Epithelial cell of esophagus (primary cell): ENCODE results near the gene JPH4.
"Not testable (repeated sequence)": the region's sequence is repeated elsewhere in the genome, so short reads cannot be mapped to it uniquely, and the experiment has no call there.

Experiments used
- DNase-seq: peaks from one replicate; pipeline ENCODE4 v3.0.0; 2010; ENCODE audit warnings: low read depth
- H3K4me3 ChIP-seq: 2 replicates; pipeline ENCODE4 v1.5.1; 2011; ENCODE audit warnings: mild to moderate bottlenecking, low read length, control low read depth
- TF ChIP-seq, protein P1 (sequence below): IDR thresholded peaks from 2 replicates; pipeline ENCODE4 v1.5.1; 2011; ENCODE audit warnings: low read depth, mild to moderate bottlenecking, low read length, control low read depth, inconsistent platforms; ENCODE audit not compliant: insufficient read depth; ENCODE audit errors: missing control alignments

Gene JPH4

DNA sequence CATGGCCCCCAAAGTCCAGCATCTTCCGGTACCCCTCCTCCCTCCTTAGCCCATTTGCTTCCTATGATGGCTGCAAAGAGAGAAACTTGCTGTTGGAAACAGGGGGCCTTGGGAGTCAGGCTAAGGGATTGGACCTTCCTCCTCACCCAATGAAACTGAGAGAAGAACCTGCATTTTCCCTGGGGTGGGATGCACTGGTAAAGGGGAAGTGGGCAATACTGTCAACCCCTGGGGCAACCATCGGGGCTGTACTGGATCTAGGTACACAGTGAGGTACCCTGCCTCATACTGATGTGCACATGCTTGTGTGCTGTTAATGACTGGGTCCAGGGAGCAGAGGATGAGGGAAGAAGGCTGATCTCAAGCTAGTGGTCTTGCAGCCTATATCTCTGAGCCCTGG, 11.0 kb upstream of the JPH4 start:
- no peak overlapping the region for H3K4me3 ChIP-seq
- TF ChIP-seq, protein P1, sequence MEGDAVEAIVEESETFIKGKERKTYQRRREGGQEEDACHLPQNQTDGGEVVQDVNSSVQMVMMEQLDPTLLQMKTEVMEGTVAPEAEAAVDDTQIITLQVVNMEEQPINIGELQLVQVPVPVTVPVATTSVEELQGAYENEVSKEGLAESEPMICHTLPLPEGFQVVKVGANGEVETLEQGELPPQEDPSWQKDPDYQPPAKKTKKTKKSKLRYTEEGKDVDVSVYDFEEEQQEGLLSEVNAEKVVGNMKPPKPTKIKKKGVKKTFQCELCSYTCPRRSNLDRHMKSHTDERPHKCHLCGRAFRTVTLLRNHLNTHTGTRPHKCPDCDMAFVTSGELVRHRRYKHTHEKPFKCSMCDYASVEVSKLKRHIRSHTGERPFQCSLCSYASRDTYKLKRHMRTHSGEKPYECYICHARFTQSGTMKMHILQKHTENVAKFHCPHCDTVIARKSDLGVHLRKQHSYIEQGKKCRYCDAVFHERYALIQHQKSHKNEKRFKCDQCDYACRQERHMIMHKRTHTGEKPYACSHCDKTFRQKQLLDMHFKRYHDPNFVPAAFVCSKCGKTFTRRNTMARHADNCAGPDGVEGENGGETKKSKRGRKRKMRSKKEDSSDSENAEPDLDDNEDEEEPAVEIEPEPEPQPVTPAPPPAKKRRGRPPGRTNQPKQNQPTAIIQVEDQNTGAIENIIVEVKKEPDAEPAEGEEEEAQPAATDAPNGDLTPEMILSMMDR = no peak
- no peak for DNase-seq

DNA sequence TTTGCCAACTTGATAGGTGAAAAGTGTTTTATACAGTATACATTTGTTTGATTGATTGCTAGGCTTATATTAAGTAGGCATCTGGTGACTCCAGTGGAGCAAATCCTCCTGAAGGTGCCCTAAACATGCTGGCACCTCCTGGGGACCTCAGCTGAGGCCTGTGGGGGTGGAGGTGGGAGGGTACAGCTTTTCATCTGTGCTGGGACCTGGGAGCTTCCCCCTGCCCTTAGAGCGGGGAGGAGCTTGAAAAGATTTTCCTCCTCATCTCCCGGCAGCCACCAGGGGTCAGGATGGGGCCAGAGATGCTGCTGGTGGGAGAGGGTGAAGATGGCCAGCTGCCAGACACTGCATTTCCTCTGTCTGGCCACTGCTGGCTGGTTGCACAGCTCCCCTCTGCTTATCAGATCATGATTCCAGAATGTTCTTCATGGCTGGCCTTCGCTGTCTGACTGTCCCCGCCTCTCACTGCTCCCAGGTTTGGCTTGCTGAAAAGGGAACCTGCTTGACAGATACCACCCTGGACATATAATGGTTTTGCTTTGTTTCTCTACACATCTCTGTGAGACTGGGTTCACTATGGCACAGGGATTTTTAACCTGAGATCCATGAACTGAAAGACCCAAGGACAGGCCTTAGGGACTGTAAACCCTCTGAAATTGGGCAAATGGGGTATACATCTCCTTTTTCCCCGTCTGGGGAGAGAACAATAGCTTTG, 10.5 kb upstream of the JPH4 start:
- H3K4me3 ChIP-seq = no peak overlapping the region
- peak; percentile 81 for DNase-seq
- TF ChIP-seq, protein P1 = peak; percentile 75

DNA sequence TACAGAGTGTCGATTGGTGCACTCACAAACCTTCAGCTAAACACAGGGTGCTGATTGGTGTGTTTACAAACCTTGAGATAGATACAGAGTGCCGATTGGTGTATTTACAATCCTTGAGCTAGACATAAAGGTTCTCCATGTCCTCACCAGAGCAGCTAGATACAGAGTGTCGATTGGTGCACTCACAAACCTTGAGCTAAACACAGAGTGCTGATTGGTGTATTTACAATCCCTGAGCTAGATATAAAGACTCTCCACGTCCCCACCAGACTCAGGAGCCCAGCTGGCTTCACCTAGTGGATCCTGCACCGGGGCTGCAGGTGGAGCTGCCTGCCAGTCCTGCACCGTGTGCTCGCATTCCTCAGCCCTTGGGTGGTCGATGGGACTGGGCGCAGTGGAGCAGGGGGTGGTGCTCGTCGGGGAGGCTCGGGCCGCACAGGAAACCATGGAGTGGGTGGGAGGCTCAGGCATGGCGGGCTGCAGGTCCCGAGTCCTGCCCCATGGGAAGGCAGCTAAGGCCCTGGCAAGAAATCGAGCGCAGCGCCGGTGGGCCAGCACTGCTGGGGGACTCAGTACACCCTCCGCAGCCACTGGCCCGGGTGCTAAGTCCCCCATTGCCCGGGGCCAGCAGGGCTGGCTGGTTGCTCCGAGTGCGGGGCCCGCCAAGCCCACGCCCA, 6.1 kb upstream of the JPH4 start:
- not testable (repeated sequence) for H3K4me3 ChIP-seq, DNase-seq

DNA sequence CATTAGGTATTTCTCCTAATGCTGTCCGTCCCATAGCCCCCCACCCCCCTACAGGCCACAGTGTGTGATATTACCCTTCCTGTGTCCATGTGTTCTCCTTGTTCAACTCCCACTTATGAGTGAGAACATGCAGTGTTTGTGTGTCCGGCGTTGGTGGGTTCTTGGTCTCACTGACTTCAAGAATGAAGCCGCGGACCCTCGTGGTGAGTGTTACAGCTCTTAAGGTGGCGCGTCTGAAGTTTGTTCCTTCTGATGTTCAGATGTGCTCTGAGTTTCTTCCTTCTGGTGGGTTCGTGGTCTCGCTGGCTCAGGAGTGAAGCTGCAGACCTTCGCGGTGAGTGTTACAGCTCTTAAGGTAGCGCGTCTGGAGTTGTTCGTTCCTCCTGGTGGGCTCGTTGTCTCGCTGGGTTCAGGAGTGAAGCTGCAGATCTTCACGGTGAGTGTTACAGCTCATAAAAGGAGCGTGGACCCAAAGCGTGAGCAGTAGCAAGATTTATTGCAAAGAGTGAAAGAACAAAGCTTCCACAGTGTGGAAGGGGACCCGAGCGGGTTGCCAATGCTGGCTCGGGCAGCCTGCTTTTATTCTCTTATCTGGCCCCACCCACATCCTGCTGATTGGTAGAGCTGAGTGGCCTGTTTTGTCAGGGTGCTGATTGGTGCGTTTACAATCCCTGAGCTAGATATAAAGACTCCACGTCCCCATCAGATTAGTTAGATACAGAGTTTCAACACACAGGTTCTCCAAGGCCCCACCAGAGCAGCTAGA, 5.4 kb upstream of the JPH4 start:
- not testable (repeated sequence) for H3K4me3 ChIP-seq, DNase-seq

DNA sequence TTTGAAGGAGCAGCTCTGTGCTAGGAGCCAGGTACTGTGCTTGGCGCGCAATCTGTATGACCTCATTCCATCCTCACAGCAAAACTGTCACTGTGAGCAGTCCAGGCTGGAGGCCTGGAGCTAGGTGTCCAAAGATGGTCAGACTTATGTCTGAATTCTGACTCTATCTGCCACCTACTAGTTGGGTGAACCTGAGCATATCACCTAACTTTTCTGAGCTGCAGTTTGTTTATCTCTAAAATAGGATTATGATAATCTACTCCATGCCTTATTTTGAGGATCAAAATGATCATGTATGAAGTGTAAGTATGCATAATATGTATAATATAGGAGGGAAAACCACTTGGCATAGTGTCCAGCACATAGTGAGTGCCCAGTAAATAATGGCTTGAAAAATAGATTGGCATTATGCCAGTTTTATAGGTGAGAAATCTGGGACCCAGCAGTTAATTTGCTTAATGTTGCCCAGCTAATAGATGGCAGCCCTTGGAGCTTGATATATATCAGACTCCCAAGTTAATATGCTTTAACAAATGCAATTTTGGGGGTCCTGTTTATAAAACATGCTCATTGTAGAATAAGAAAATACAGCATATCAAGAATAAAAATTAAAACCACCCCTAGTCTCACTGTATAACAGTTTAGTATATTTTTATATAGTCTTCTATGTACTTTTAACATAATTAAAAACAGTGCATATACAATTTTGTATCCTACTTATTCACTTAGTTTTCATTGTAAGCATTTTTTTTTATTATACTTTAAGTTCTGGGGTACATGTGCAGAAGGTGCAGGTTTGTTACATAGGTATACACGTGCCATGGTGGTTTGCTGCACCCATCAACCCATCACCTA, 4.5 kb upstream of the JPH4 start:
- TF ChIP-seq, protein P1 = no peak
- no peak overlapping the region for H3K4me3 ChIP-seq
- no peak for DNase-seq

DNA sequence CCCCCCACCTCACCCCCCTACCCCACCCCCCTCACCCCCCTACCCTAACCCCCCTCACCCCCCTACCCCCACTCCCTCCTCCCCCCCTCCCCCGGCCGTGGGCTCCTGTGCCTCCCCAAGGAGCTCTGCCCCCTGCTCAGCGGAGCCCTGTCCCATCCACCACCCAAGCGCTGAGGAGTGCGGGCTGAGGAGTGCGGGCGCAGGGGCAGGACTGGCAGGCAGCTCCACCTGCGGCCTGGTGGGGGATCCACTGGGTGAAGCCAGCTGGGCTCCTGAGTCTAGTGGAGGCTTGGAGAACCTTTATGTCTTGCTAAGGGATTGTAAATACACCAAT, 2.3 kb upstream of the JPH4 start:
- H3K4me3 ChIP-seq = no peak overlapping the region
- DNase-seq = no peak
- TF ChIP-seq, protein P1 = no peak

DNA sequence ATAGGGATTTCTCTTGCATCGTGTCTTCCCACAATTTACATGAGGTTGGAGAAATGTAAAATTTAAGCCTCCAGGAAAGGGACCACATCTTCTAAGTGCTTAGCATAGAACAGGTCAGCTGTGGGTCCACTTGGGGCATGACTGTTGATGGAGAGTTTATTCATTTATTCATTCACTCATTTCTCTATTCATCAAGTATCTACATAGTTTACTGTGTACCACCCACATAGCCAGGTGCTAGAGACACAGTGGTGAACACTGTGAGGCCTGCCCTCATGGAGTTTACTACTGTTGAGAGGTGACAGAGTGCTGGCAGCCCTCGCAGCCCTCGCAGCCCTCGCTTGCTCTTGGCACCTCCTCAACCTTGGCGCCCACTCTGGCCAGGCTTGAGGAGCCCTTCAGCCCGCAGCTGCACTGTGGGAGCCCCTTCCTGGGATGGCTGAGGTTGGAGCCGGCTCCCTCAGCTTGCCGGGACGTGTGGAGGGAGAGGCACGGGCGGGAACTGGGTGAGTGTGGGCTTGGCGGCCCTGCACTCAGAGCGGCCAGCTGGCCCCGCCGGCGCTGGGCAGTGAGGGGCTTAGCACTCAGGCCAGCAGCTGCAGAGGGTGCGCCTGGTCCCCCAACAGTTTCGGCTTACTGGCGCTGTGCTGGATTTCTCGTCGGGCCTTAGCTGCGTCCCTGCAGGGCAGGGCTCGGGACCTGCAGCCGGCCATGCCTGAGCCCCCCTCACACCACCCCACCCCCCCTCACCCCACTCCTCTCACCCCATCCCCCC, 1.7 kb upstream of the JPH4 start:
- H3K4me3 ChIP-seq = no peak overlapping the region
- TF ChIP-seq, protein P1 = no peak
- no peak for DNase-seq
